ENCODE measurements around the gene RFT1.

The RFT1 gene

DNA sequence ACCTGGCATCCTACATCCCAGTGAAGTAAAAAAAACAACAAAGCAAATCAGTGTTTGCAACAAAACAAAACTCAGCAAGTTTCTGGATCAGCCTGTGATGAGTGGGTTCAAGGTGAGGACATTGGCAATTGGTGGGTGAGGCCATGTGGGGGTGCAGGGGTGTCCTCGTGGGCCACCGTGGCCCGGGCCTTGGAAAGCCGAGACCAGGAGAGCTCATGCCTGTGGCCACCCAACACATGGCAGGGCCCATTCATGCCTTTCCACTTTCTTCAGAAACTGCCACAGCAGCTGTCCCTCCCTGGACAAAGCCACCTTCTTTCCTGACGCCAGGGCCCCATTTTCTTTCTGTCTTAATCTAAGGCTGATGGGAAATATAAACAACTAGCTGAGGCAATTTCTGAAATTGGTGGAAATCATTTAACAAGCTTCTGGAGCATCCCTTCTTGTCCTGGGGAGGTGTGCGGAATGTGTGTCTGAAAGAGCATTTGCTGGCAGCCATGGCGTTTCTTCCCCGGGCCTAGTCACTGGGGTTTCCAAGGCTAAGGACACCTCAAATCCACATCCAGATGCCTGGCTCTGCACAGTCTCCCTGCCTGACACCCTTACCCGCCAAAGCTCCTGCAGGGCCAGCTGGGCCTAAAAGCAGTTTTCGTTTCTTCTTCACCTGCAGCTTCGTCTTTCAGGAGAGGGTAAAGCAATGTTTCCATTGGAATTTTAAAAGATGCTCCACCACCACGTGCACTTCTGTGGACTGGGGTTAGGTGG, 50.3 kb downstream of the RFT1 start:
- Mint-ChIP-seq H3K9me3 (no peaks in the 10 kb centered on the region), H3K36me3 (peaks cover 5% of the 10 kb centered on the region), H3K4me3 (no peak overlapping the region), H3K27ac (no peak overlapping the region), H3K4me1 (no peaks in the 10 kb centered on the region), H3K27me3 (no peaks in the 10 kb centered on the region)
- ATAC-seq, result no peak

DNA sequence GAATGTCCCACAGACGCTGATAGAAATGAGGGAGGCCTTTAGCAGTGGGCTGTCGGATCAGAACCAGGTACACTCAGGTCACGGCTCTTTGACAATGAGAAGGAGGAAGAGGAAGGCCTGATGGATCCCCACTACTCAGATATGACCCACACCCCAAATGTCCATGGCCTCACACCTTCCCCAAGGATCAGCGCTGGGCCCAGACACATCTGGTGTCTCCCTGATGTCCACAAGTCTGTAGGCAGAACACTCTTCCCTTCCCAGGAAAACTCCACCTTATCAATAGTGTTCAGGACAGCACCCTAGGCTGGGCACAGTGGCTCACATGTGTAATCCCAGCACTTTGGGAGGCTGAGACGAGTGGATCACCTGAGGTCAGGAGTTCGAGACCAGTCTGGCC, 51.1 kb downstream of the RFT1 start:
- no peaks in the 10 kb centered on the region for H3K27me3 Mint-ChIP-seq
- H3K4me3 Mint-ChIP-seq, result no peak overlapping the region
- no peaks in the 10 kb centered on the region for H3K9me3 Mint-ChIP-seq
- peaks cover 5% of the 10 kb centered on the region for H3K36me3 Mint-ChIP-seq
- ATAC-seq, result no peak
- H3K27ac Mint-ChIP-seq, result no peak overlapping the region
- H3K4me1 Mint-ChIP-seq, result no peaks in the 10 kb centered on the region

DNA sequence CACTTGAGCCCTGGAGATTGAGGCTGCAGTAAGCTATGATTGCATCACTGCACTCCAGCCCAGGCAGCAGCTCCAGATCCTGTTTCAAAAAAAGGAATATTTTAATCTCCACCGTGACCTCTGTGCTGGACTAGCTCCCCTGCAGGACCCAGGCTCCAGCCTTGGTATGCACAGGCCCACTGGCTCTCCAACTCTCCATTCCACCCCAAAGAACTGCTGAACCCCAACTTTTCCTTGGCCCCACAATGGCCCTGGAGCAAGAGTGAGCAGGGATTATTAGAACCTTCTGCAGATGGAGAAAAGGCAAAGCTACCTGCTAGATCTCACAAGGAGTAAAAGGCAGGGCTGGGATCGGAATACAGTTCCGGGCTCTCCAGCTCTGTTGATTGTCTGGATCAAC, 51.6 kb downstream of the RFT1 start:
- H3K27me3 Mint-ChIP-seq, result no peaks in the 10 kb centered on the region
- no peak overlapping the region for H3K27ac Mint-ChIP-seq
- no peak for ATAC-seq
- H3K9me3 Mint-ChIP-seq, result no peaks in the 10 kb centered on the region
- peaks cover 1% of the 10 kb centered on the region for H3K4me1 Mint-ChIP-seq
- H3K4me3 Mint-ChIP-seq, result no peak overlapping the region
- peaks cover 5% of the 10 kb centered on the region for H3K36me3 Mint-ChIP-seq

DNA sequence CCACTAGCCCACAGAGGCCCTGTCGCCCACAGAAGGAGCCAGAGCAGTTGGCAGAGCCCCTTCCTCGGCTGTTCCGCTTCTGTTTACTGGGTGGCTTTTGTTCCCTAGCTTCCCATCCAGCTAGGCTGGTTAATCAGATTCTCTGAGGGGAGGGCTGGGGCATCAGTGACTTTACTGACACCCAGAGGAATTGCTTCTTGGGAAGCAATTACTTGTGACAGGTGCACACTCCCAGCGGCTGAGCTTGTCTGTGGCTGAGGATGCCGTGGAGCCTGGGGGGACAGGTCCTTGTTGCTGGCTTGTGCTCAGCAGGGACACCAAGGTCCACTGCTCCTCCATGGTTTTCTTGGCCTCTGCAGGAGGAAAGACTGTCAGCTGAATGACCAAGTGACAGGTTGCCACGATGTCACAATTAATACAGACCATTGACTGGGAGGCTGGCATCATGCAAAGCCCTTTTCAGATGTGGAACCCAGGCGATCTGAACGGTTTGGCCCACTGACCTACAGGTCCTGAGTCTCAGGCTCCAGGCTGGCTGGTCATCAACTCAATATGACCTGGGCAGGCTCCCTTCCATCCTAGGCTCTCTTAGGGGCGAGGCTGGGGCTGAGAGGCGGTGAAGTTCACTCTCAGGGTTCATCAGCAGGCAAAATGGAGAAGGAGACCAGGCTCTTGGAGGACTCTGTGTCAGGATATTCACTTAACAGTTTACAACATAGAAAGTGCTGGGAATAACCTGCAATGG, 52.6 kb downstream of the RFT1 start:
- ATAC-seq, result no peak
- Mint-ChIP-seq H3K4me1 (peaks cover 11% of the 10 kb centered on the region), H3K9me3 (no peaks in the 10 kb centered on the region), H3K27me3 (no peaks in the 10 kb centered on the region), H3K36me3 (peaks cover 5% of the 10 kb centered on the region), H3K4me3 (no peak overlapping the region), H3K27ac (no peak overlapping the region)

DNA sequence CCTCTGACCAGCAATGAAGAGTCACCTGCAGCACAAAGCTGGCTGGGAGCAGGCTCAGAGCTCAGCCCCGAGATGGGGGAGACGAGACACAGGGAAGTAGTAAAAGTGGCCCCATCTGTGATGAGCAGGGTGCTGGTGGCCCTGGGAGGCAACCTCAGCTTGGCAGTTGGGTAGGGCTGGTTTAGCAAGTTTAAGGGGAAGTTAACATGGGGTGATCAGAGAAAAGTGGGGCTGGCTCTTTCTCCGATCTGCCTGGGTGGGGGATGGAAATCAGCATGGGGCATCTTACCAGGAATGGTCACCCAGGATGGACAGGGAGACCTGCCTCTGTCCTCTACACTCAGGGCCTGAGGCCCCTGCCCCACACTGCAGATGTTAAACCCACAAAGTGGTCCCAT, 54.5 kb downstream of the RFT1 start:
- Mint-ChIP-seq H3K27me3 (no peaks in the 10 kb centered on the region), H3K4me1 (peaks cover 16% of the 10 kb centered on the region), H3K4me3 (no peak overlapping the region), H3K36me3 (peaks cover 5% of the 10 kb centered on the region), H3K27ac (no peak overlapping the region), H3K9me3 (no peaks in the 10 kb centered on the region)
- no peak for ATAC-seq

DNA sequence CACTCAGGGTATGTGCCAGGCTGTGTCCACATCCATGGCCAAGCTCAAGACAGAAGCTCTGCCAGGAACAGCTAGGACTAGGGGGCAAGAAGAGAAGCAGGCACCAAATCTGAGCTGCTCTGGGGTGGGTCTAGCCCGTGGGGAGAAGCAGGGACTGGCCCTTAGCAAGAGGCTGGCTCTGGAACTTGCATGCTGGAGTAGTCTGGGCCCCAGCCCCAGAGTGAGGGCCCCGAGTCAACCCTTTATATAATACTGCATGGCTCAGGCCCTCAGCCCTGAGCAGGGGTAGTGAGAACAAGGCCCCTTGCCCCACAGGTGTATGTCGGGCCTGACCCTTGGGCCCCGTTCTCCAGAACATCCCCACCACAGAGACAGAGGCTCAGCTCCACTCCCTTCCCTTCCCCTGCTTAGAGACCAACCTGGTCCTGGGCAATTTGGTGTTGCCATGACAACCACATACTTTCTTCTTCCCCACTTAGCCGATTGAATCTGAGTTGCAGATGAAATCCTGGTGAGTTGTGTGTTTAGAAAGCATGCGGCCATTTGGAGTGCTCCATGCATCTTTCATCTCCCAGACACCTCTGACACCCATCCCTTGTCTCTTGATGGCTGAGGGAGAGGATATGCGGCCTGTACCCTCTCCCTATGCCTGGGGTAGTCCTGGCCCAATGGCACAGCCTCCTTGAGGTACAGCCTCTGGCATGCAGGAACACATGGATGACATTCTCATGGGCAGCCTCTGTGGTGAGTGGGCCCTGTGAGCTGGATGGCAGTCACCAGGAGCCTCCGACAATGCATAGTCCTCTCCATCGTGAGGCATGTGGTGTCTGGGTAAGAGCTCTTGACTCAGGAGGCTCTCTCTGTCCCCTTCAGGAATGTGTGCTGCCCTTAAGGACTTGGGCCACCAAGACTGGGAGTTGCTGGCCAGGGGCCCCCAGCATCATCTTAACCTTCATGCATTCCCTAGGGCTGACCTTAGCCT, 55.2 kb downstream of the RFT1 start:
- no peaks in the 10 kb centered on the region for H3K9me3 Mint-ChIP-seq
- H3K4me1 Mint-ChIP-seq, result peaks cover 16% of the 10 kb centered on the region
- peak overlapping the region; percentile 96 for H3K27ac Mint-ChIP-seq
- H3K4me3 Mint-ChIP-seq, result no peak overlapping the region
- H3K27me3 Mint-ChIP-seq, result no peaks in the 10 kb centered on the region
- no peak for ATAC-seq
- peaks cover 5% of the 10 kb centered on the region for H3K36me3 Mint-ChIP-seq

DNA sequence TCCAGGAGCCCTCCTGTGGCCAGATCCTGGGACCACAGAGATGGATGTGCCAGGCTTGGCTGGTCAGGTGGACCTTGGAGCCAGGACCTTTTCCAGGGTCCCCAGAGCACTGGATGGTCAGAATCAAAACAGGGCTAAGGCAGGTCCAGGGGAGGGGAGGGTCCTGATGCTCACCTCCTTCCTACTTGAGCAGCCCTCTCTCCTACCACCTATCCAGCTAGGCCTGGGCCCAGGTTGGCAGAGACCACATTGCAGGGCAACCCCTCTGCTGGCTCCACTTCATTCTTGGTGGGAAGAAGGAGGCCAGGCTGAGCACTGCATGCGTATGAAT, 55.9 kb downstream of the RFT1 start:
- Mint-ChIP-seq H3K27ac (peak overlapping the region; percentile 96), H3K36me3 (peaks cover 5% of the 10 kb centered on the region), H3K27me3 (no peaks in the 10 kb centered on the region), H3K9me3 (no peaks in the 10 kb centered on the region), H3K4me3 (peak overlapping the region; percentile 25), H3K4me1 (peaks cover 16% of the 10 kb centered on the region)
- ATAC-seq, result no peak

DNA sequence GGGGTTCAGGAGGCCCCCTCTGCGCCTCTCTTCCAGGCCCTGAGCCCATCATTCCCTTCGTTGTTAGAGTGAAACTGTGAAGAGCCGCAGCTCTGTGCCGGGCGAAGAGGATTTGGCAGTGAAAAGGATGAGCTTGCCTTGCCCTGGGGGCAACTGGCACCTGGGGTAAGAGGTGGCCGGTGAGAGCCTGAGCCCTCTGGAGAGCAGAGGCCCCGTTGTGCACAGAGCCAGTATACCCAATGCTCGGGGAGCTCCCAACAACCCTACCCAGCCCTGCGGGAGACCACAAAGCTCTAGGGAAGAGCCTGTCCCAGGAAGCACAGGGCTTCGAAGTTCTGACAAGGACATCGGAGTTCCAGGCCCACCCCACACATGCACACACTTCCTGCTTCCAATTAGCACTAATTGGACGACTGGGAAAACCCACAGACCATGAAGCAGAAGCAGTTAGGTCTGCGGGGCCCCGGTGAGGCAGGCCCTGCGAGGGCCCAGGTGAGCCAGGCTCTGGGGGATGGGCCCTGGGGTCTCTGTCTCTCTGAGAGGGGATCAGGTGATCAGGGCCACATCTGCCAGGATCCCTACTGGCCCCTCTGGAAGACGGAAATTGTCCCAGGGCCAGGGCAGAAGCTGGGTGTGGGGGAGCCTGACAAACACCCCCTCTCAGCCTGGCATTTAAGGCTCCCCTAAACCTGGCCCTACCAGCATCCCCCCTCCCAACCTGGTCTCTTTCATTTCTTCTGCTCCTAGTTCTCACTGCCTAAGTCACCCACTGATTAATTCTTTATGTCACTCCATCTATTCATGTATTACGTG, 56.5 kb downstream of the RFT1 start:
- peak overlapping the region; percentile 96 for H3K27ac Mint-ChIP-seq
- no peak for ATAC-seq
- no peaks in the 10 kb centered on the region for H3K9me3 Mint-ChIP-seq
- H3K4me1 Mint-ChIP-seq, result peaks cover 16% of the 10 kb centered on the region
- peaks cover 5% of the 10 kb centered on the region for H3K36me3 Mint-ChIP-seq
- H3K4me3 Mint-ChIP-seq, result peak overlapping the region; percentile 93
- H3K27me3 Mint-ChIP-seq, result no peaks in the 10 kb centered on the region

DNA sequence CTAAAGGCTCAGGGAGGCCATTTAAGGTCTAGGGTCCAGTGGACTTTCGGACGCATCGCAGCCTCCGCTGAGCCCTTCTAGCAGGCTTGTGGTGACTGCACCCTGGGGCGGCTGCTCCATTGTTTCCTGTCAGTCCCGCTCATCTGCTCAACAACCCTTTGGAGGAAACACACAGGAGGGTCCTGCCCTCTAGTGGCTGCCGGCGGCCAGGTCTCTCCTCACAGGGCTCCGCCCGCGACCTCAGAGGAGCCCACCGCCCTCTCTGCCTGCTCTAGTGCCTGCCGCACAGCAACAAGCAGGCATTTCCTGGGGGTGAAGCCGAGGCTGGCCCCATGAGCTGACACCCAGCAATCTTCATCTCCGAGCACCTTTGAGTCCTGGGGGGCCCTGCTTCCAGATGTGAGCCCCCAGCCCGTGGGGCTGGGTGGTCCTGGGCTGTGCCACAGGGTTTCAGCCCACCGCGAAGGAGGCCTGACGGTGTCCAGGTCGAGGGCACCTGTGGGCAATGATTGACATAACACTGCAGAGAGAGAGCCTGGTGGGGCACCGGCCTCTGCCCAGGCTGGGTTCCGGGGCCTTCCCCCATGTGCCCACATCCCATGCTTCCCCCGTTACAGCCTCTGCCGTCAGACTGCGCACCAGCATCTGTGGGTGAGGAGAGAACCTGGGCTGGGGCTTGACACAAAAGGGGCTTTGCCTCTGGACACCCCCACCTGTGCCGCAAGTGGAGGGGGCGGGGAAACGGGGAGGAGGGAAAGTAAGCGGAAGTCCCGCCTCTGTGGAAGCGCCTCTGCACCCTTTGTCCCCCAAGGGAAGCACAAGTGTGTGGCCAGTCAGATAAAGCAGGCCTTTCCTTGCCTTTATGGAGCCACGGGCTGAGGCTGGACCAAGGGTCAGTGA, 57.3 kb downstream of the RFT1 start:
- peak overlapping the region; percentile 93 for H3K4me3 Mint-ChIP-seq
- H3K36me3 Mint-ChIP-seq, result peaks cover 5% of the 10 kb centered on the region
- H3K4me1 Mint-ChIP-seq, result peaks cover 16% of the 10 kb centered on the region
- H3K27me3 Mint-ChIP-seq, result no peaks in the 10 kb centered on the region
- peak; percentile 93 for ATAC-seq
- H3K9me3 Mint-ChIP-seq, result no peaks in the 10 kb centered on the region
- peak overlapping the region; percentile 96 for H3K27ac Mint-ChIP-seq

DNA sequence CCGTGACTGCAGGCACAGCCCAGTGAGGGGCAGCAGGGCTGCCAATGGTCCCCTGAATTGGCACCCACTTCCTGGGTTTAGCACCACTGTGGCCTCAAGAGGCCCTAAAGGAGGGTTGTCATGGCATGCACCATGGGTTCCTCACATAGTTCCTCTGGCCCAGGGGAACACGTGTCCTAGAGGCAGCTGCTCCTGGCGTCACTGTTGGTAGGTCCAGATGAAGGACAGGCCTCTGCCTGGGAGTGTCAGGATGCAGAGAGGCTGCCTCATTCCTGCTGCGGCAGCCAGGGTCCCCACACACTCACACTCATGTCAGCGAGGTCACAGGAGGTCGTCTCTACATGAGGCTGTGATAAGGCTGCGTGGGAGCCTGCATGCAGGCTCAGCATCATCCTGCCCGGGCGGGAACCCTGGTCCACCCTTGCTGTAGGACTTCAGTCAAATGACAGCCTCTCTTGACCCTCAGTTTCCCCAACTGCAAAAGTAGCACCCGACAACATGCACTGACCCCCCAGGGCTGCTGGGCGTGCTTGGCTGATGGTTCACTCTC, 58.3 kb downstream of the RFT1 start:
- Mint-ChIP-seq H3K27ac (peak overlapping the region; percentile 96), H3K36me3 (peaks cover 5% of the 10 kb centered on the region), H3K9me3 (no peaks in the 10 kb centered on the region), H3K27me3 (no peaks in the 10 kb centered on the region), H3K4me3 (no peak overlapping the region), H3K4me1 (peaks cover 16% of the 10 kb centered on the region)
- no peak for ATAC-seq

DNA sequence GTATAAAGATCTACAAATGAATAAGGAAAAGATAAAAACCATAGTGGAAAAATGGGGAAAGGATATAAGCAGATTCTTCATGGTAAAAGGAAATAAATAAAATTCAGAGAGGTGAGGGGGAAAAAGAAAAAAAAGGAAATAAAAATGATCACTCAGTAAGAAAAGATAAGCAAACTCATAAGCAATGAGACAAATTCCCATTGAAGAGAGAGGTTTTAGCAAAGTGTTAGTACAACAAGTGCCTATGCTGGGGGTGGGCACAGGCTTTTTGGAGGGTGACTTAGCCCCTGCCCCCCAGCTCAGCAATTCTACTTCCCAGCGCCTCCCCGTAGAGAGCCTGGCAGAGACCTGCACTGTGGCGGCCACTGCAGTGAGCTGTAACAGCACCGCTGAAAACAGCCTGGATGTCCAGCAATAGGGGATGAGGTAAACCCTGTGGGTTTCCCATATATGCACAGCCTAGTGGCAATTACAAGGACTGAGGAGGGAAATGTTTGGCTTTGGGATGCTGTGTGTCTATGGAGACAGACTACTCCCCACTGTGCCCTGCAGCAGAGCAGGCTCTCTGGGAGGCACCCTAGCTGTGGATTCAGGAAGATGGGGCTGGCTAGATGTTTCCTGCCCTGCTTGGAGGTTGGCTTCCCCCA, 60.7 kb downstream of the RFT1 start:
- no peak for ATAC-seq
- peaks cover 15% of the 10 kb centered on the region for H3K27me3 Mint-ChIP-seq
- H3K36me3 Mint-ChIP-seq, result no peaks in the 10 kb centered on the region
- H3K4me1 Mint-ChIP-seq, result peaks cover 16% of the 10 kb centered on the region
- H3K9me3 Mint-ChIP-seq, result no peaks in the 10 kb centered on the region
- no peak overlapping the region for H3K27ac Mint-ChIP-seq
- H3K4me3 Mint-ChIP-seq, result no peak overlapping the region

DNA sequence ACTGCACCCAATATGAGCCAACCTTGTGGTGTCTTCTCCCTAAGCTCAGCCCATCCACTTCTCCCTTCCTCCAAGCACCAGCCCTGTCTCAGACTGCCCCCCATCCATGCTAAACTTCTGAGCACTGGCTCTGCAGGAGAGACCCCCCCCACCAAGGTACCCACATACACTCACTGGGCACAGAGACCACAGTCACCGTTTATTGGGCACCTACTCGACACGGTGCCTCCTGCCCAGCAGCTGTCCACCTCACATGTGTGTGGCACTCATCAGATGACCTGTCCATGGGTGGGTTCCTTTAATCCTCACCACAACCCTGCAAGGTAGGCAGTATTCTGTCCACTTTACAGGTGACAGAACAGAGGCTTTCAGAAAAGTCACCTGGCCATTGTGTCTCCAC, 62.1 kb downstream of the RFT1 start:
- Mint-ChIP-seq H3K27me3 (peaks cover 20% of the 10 kb centered on the region), H3K4me3 (no peak overlapping the region), H3K27ac (no peak overlapping the region), H3K9me3 (no peaks in the 10 kb centered on the region), H3K36me3 (no peaks in the 10 kb centered on the region), H3K4me1 (peaks cover 10% of the 10 kb centered on the region)
- ATAC-seq, result no peak

DNA sequence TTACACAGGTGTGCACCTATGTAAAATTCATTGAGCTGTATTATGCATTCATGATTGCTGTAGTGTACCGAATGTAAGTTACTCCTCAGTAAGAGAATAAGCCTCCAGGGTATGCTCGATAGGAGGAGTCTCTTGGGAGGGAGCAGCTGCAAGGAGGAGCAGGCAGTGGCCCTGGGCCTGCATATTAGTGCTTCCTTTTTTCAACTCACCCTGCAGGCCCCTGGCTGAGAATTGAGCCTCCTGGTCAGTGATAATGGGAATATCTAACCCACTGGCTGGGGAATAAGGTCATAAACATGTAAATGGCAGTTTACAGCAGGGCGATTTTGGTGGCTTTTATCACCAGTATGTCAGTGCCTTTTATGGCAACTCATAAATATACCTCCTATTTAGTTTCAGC, 62.7 kb downstream of the RFT1 start:
- Mint-ChIP-seq H3K27me3 (peaks cover 20% of the 10 kb centered on the region), H3K36me3 (no peaks in the 10 kb centered on the region), H3K27ac (no peak overlapping the region), H3K4me1 (peaks cover 4% of the 10 kb centered on the region), H3K4me3 (no peak overlapping the region), H3K9me3 (no peaks in the 10 kb centered on the region)
- ATAC-seq, result no peak

Measured in stimulated activated memory B cell treated with anti-CD40 and anti-IgM and Interleukin-4, amounts not matched to agents 10 μg/mL and 1 μg/mL and 100 μg/mL, for 72 hours (primary cell).